HG03575 (cell line): ENCODE measurements around the gene RIMS4.
"Not testable (repeated sequence)": the region's sequence is repeated elsewhere in the genome, so short reads cannot be mapped to it uniquely, and the experiment has no call there.

ENCODE experiments used
- ATAC-seq: cut with Tn5 transposase; IDR thresholded peaks from one replicate; pipeline ENCODE4 v1.9.1; 2021; ENCODE audit not compliant: unreplicated experiment, insufficient number of reproducible peaks, low FRiP score; ENCODE audit errors: extremely low read depth

Gene RIMS4

DNA sequence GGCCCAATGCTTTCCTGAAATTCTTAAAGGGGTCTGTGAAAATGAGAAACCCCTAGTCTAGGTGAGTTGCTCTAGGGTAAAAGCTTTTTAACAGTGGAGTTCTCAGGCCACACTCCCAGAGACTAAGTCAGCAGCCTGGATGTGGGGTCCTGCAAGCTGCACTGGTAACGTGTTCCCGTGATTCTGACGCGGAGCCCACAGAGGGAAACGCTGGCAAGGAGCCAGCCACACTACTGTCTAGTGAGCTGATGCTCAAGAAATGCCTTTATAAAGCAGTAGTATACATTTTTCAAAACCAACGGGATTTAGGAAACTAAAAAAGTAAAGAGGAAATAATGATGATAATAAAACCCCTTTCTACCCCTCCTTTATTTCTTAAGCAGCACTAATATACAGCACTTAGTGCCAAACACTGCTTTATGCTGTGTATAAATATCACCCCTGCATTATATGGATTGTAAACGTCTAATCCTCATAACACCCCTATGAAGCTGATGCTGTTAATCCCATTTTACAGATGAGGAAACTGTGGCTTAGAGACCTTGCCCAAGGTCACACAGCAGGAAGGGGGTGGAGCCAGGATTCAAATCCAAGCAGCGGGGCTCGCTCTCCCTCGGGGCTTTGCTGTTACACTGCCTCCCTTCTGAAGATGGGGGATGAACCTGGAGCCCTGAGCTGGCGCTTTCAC, 39.7 kb downstream of the RIMS4 start:
- no peak for ATAC-seq

GRCh38 chr20:44769481-44769863, 40.9 kb downstream of the RIMS4 start:
- ATAC-seq: no peak

DNA sequence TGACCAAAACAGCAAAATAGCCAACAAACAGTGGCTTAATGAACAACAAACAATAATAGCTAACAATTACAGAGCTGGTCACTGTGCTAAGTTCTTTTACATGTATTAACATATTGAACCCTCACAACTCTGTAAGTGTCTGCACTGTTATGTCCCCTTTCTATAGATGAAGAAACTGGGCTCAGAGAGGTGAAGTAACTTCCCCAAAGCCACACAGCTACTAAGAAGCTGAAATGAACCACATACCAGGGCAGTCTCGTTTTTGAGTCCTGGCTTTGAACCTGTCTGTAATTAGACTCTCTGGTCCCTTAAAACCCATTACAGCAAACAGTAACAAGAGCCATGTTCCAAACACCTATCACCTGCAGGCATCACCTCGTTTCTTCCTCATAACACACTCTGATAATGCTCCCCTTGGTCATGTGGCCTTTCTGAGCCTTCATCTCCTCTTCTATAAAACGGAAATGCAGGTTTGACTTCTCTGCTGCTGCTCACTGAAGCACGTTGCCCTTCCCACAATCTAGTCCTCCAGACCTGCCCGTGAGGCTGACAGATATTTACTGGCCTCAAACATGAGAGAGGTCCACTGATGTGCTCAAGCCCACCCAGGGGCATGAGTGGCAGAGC, 41.4 kb downstream of the RIMS4 start:
- no peak for ATAC-seq

DNA sequence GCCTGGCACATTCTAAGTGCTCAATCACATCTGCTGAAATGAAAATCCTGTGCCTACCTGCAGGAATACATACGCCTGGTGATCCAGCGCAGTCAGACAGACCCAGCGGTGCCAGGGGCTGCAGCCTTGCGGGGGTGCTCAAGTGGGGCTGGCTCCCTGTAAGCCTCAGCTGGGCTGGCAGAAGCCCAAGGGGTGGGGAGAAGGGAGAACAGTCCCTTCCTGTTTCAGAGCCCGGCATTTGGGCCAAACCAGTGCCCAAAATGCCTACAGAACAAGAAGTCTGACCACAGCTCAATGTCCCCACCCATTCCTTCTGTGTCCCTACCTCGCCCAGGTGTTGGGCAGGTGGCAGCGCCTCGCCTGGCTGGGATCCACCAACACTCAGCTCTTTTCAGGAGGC, 42.1 kb downstream of the RIMS4 start:
- no peak for ATAC-seq

DNA sequence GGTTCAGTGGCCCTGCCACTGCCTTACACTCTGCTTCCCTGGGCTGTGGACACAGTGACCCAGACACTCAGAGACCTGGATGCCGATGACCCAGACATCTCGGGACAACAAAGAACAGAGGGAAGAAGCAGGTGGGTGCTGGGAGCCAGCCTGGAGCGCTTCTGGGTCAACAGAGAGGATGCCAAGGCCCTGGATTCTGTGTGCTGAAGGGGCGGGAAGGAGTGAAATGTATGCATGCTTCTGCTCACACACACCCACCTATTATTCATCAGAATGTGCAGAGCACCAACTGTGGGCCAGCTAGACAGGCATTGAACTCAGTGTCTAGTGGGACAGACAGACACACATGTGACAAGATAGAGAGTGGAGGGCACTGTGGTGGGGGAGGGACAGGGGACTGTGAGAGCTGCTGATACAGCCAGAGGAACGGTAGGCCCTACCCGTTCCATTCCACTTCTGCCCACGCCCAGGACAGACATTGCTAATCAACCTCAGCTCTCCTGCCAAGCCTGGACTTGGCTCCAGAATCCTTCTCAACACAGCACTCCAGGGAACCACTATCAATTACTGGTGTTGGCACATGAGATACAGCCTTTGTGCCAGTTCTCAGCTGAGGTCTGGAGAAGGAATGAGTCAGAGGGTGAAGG, 44.5 kb downstream of the RIMS4 start:
- ATAC-seq: no peak

- ATAC-seq: no peak
Measured at GRCh38 chr20:44765091-44765490, 45.3 kb downstream of the RIMS4 start.

DNA sequence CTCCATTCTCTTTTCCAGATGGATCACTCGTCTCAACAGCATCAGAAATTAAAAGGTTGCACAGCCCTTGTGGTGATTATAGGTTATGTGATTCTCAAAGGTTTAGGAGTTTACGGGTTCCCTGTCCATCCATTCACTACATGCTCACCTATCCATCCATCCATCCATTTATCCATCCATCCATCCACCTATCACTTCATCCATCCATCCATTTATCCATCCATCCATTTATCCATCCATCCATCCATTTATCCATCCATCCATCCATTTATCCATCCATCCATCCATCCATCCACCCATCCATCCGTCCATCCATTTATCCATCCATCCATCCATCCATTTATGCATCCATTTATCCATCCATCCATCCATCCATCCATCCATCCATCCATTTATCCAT, 46.5 kb downstream of the RIMS4 start:
- ATAC-seq: not testable (repeated sequence)

GRCh38 chr20:44762466-44763140, 47.7 kb downstream of the RIMS4 start:
- ATAC-seq: no peak

DNA sequence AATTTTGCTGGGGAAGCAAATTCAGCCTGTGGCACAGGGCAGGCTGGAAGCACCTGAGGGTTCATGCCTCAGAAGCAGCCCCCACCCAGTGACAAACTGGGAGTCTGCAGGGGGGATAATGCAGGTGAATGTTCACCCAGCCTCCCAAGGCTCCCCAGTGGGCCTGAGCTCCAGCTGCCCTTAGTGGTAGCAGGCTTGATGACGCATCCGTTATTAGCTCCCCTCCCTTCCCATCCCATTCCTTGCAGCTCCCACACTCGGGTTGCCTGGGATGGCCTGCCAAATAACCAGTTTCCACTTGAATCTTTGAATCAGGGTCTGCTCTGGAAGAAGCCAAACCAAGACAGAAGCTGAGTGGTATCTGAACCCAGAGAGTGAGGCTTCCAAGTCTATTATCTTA, 48.9 kb downstream of the RIMS4 start:
- no peak for ATAC-seq

DNA sequence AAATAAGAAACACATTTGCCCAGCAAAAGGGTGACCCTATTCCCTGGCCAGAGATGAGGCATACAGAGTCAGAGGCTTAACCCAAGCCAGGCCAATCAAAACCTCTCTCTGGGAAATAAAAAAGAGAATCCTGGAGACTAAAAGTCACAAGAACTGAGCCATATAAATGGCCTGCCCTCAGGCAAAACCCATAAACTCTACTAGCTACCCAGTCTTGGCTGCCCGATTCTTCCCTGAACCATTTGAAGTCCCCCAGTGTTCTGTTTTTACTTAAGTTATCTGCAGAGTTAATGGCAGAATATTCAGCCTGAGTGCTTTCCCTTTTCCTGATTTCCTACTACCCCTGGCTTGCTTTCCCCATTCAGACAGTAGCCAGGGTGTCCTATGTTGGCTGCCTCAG, 50.8 kb downstream of the RIMS4 start:
- ATAC-seq: no peak

- no peak for ATAC-seq
Measured at GRCh38 chr20:44758247-44759101, 51.9 kb downstream of the RIMS4 start.

DNA sequence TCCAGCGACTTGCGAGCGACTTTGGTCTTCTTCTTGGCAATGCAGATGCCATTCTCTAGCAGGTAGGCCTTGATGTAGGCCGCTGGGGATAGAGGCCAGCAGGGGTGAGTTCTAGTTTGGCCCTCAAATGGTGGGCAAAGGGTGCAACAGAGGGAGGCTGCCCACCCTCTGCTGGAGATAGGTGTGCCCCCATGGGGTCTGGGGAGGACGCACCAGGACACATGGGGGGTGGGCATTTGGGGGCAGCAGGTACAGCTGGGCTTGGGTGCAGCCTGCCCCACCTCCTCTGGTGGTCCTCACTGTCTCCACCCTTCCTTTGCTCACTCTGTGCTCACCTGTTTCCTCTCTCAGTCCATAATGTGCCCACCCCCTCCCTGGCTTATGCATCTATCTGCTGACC, 53.4 kb downstream of the RIMS4 start:
- no peak for ATAC-seq

DNA sequence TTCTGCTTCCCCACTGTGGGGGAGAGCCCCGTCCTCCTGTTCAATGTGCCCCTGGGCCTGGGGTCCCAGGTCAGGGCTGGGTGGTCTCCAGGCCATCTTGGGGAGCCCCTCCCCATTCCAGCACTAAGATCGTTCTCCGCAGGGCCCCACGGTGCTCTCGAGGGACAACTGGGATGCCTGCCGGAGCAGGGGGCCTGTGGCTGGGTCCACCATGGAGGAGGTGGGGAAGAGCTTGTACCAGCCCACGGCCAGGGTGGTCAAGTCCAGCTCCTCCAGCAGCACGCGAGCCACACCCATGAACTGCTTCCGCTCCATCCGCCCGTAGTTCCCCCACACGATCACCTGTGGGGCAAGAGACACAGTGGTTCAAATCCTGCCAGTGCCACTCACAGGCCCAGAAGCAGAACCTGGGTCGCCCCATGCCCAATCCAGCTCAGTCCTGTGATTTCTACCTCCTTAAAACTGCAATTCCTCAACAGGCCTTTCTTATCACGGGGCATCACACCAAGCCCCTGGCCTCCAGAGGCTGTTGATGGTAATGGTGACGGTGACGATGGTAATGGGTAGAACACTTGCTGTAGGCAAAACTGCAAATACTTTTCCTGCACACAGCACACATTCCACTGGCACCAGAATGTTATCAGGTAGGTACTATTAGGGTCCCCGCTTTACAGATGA, 54.2 kb downstream of the RIMS4 start:
- no peak for ATAC-seq

GRCh38 chr20:44754554-44754953, 55.8 kb downstream of the RIMS4 start:
- ATAC-seq: no peak

DNA sequence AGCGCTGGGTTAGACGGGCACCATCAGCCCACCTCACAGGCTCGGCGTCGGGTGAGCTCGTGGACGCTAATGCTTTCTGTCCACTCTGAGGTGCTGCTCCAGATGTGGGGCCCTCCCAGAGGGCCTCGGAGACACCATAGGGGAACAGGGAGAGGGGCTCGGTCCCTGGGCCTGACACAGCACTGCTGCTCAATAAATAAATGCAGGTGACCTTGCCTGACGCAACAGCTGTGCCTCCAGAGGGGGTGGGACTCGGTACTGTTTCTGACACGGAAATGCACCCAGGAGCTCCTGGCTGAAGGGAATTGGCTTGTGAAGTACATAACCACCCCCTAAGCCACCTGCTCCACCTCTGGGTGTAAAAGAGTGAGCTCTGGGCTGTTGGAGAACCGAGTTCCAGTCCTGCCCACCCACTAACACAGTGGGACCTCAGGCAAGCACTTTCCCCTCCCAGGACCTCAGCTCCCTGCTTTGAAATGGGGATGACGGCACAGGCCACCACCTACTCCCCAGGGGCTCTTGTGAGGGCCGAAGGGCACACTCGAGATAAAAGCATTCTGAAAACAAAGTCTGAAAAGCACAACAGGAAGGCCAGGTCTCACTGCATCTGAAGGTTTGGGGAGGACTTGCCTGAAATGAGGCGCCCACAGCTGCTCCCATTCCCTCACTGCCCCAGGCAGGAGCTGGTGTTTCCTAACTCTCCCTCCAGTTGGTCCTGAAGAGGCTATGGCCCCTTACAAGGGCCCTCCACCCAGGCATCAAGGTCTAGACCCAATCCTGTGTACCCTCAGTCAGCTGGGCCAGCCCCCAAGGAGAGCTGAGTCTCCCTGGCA, 58.0 kb downstream of the RIMS4 start:
- no peak for ATAC-seq

DNA sequence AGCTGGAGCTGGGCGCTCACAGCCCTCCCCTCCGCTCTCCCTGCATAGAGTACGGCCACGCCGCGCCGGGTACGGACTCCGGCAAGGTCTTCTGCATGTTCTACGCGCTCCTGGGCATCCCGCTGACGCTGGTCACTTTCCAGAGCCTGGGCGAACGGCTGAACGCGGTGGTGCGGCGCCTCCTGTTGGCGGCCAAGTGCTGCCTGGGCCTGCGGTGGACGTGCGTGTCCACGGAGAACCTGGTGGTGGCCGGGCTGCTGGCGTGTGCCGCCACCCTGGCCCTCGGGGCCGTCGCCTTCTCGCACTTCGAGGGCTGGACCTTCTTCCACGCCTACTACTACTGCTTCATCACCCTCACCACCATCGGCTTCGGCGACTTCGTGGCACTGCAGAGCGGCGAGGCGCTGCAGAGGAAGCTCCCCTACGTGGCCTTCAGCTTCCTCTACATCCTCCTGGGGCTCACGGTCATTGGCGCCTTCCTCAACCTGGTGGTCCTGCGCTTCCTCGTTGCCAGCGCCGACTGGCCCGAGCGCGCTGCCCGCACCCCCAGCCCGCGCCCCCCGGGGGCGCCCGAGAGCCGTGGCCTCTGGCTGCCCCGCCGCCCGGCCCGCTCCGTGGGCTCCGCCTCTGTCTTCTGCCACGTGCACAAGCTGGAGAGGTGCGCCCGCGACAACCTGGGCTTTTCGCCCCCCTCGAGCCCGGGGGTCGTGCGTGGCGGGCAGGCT, 60.1 kb downstream of the RIMS4 start:
- ATAC-seq: no peak

- no peak for ATAC-seq
Measured at GRCh38 chr20:44748005-44748370, 62.4 kb downstream of the RIMS4 start.
